Endothelial cell of umbilical vein (primary cell): ENCODE measurements around the gene SLC24A1.

ENCODE experiments used
- CTCF ChIP-seq, 2 donors: IDR thresholded peaks; 1 replicate in 1 of 2; 2 replicates in 1 of 2; pipeline ENCODE4 v1.5.1; 2011; ENCODE audit warnings: low read length in 2 of 2, mild to moderate bottlenecking in 2 of 2, moderate library complexity in 2 of 2, control low read depth in 1 of 2, inconsistent platforms in 1 of 2, low read depth in 1 of 2; ENCODE audit not compliant: insufficient read depth in 1 of 2; ENCODE audit errors: extremely low read depth in 1 of 2
- POLR2A ChIP-seq: IDR thresholded peaks from 2 replicates; pipeline ENCODE4 v1.6.1; 2012; ENCODE audit warnings: low read depth, mild to moderate bottlenecking, control low read depth, low read length
- POLR2AphosphoS5 ChIP-seq: IDR thresholded peaks from 2 replicates; pipeline ENCODE4 v1.6.1; 2012; ENCODE audit warnings: low read depth, mild to moderate bottlenecking, control low read depth, low read length, moderate library complexity; ENCODE audit not compliant: insufficient read depth
- TF ChIP-seq, protein P1 (sequence below): IDR thresholded peaks from 2 replicates; pipeline ENCODE4 v1.6.1; 2011; ENCODE audit not compliant: insufficient read depth, insufficient read length

GRCh38 chr15:65611888-65612615 lies 9.7 kb upstream of the SLC24A1 start:
- TF ChIP-seq CTCF (IDR thresholded peaks at IDR 0.05; ENCODE audit: extremely low read depth in 1 of 2, insufficient read depth in 1 of 2, low read depth in 1 of 2, low read length in 2 of 2), result no peak
- TF ChIP-seq POLR2A, result no peak
- no peak for TF ChIP-seq POLR2AphosphoS5
- TF ChIP-seq, protein P1, sequence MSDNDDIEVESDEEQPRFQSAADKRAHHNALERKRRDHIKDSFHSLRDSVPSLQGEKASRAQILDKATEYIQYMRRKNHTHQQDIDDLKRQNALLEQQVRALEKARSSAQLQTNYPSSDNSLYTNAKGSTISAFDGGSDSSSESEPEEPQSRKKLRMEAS, result no peak
